Neural progenitor cell (in vitro differentiated cells): ENCODE data around the gene TGFB2. TPM values are rescaled to one million over a fixed set of nuclear protein-coding genes. Genes with fewer than 3 reads are reported as not detected.

Experiments used
- DNase-seq: peaks from one replicate; pipeline ENCODE4 v3.0.0-alpha.2; 2016; ENCODE audit warnings: low spot score
- H2AFZ ChIP-seq: fragments of 200-600 bp; sonication (generic); replicated peaks from 2 replicates; pipeline ENCODE4 v1.6.1; 2016; ENCODE audit warnings: antibody characterized with exemption
- H3F3A ChIP-seq: fragments of 200-600 bp; sonication (generic); 2 replicates; pipeline ENCODE4 v1.6.1; 2016; ENCODE audit warnings: antibody characterized with exemption, low read depth
- H3K27ac ChIP-seq: fragments of 200-600 bp; sonication (generic); 2 replicates; pipeline ENCODE4 v1.5.1; 2016; ENCODE audit warnings: mild to moderate bottlenecking
- H3K27me3 ChIP-seq: fragments of 200-600 bp; sonication (generic); 2 replicates; pipeline ENCODE4 v1.6.1; 2016; ENCODE audit warnings: mild to moderate bottlenecking, moderate library complexity
- H3K36me3 ChIP-seq: fragments of 200-600 bp; sonication (generic); 2 replicates; pipeline ENCODE4 v1.5.1; 2016
- H3K4me1 ChIP-seq: fragments of 200-600 bp; sonication (generic); 2 replicates; pipeline ENCODE4 v1.6.1; 2016; ENCODE audit warnings: mixed run types
- H3K4me2 ChIP-seq: fragments of 200-600 bp; sonication (generic); 2 replicates; pipeline ENCODE4 v1.6.1; 2016
- H3K4me3 ChIP-seq: fragments of 200-600 bp; sonication (generic); 2 replicates; pipeline ENCODE4 v1.5.1; 2016
- H3K79me2 ChIP-seq: fragments of 200-600 bp; sonication (generic); 2 replicates; pipeline ENCODE4 v1.6.1; 2016; ENCODE audit warnings: low read depth
- H3K9ac ChIP-seq: fragments of 200-600 bp; sonication (generic); 2 replicates; pipeline ENCODE4 v1.6.1; 2016
- H3K9me3 ChIP-seq: fragments of 200-600 bp; sonication (generic); 2 replicates; pipeline ENCODE4 v1.5.1; 2016; ENCODE audit warnings: low read depth
- H4K20me1 ChIP-seq: fragments of 200-600 bp; sonication (generic); 2 replicates; pipeline ENCODE4 v1.6.1; 2016; ENCODE audit warnings: low read depth
- H3K27ac Mint-ChIP-seq: 3 replicates; pipeline ENCODE4 v1.8.0; 2021; ENCODE audit warnings: mixed read lengths
- H3K27me3 Mint-ChIP-seq: 2 replicates; pipeline ENCODE4 v1.8.0; 2022; ENCODE audit warnings: low read depth, mild to moderate bottlenecking, inconsistent platforms, moderate library complexity, mixed read lengths; ENCODE audit not compliant: insufficient read depth
- H3K36me3 Mint-ChIP-seq: 3 replicates; pipeline ENCODE4 v1.8.0; 2021; ENCODE audit warnings: mixed read lengths
- H3K4me1 Mint-ChIP-seq: 3 replicates; pipeline ENCODE4 v1.8.0; 2021; ENCODE audit warnings: mixed read lengths
- H3K4me3 Mint-ChIP-seq: 3 replicates; pipeline ENCODE4 v1.8.0; 2021; ENCODE audit warnings: mild to moderate bottlenecking, moderate library complexity, mixed read lengths
- H3K9me3 Mint-ChIP-seq: 3 replicates; pipeline ENCODE4 v1.8.0; 2020; ENCODE audit warnings: mixed read lengths
- EZH2 ChIP-seq: fragments of 200-600 bp; sonication (generic); IDR thresholded peaks from 2 replicates; pipeline ENCODE4 v1.6.1; 2017; ENCODE audit warnings: antibody characterized with exemption, mild to moderate bottlenecking, moderate library complexity
- EZH2phosphoT487 ChIP-seq: fragments of 200-600 bp; sonication (generic); IDR thresholded peaks from 2 replicates; pipeline ENCODE4 v1.6.1; 2017; ENCODE audit warnings: antibody characterized with exemption
- total RNA-seq: library from RNA; depleted of rRNA; stranded (reverse); fragments of >200 nt; gene quantifications from 2 replicates; pipeline ENCODE4 v1.2.3, GENCODE V29; 2015; ENCODE audit warnings: low replicate concordance
- TF ChIP-seq, protein P1 (sequence below): fragments of 200-600 bp; sonication (generic); IDR thresholded peaks from 2 replicates; pipeline ENCODE4 v1.5.1; 2017; ENCODE audit warnings: antibody characterized with exemption, mild to moderate bottlenecking

The TGFB2 gene
- total RNA-seq, 1 donor from 2014 or later: 1.9 TPM

DNA sequence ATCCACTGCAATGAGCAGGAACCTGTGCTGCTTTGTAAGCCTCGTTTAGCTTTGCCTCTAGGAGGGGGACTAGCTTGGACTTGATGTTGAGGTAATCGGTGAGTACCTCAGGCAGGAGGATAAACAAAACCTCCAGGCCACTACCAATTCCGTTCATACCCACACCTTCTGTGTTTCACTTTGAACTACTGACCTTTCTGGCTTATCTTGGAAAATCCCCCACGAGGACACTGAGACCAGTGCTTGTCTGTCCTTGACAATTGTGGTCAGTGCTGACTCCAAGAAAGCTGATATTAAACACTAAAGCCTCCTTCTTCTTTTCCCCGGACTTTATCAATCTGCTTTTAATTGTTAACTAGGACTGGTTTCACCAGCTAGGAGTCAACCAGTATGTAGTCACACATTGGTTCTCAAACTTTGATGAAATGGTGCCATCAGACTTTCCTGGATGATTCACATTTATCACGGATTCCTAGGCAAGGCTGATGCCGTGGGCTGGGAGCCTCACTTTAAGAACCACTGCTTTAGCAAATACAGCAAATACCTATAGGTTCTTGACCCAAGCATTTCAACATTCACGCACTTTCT, 52.7 kb downstream of the TGFB2 start:
- Histone ChIP-seq H3K36me3 (no peaks in the 10 kb centered on the region), H3K4me3 (no peak overlapping the region), H3K4me2 (no peak overlapping the region), H3K27me3 (no peaks in the 10 kb centered on the region), H3K9me3 (no peaks in the 10 kb centered on the region), H3K27ac (no peak overlapping the region), H3K79me2 (no peaks in the 10 kb centered on the region), H3F3A (no peaks in the 10 kb centered on the region), H3K9ac (no peak overlapping the region), H4K20me1 (no peaks in the 10 kb centered on the region), H3K4me1 (peaks cover 11% of the 10 kb centered on the region), H2AFZ (no peak overlapping the region)
- TF ChIP-seq, protein P1, sequence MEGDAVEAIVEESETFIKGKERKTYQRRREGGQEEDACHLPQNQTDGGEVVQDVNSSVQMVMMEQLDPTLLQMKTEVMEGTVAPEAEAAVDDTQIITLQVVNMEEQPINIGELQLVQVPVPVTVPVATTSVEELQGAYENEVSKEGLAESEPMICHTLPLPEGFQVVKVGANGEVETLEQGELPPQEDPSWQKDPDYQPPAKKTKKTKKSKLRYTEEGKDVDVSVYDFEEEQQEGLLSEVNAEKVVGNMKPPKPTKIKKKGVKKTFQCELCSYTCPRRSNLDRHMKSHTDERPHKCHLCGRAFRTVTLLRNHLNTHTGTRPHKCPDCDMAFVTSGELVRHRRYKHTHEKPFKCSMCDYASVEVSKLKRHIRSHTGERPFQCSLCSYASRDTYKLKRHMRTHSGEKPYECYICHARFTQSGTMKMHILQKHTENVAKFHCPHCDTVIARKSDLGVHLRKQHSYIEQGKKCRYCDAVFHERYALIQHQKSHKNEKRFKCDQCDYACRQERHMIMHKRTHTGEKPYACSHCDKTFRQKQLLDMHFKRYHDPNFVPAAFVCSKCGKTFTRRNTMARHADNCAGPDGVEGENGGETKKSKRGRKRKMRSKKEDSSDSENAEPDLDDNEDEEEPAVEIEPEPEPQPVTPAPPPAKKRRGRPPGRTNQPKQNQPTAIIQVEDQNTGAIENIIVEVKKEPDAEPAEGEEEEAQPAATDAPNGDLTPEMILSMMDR: no peak
- TF ChIP-seq EZH2phosphoT487: no peak
- TF ChIP-seq EZH2: no peak
- Mint-ChIP-seq H3K36me3 (no peaks in the 10 kb centered on the region), H3K4me1 (peaks cover 16% of the 10 kb centered on the region), H3K27ac (no peak overlapping the region), H3K9me3 (peaks cover 8% of the 10 kb centered on the region), H3K4me3 (no peak overlapping the region), H3K27me3 (peaks cover 4% of the 10 kb centered on the region)
- DNase-seq: no peak

DNA sequence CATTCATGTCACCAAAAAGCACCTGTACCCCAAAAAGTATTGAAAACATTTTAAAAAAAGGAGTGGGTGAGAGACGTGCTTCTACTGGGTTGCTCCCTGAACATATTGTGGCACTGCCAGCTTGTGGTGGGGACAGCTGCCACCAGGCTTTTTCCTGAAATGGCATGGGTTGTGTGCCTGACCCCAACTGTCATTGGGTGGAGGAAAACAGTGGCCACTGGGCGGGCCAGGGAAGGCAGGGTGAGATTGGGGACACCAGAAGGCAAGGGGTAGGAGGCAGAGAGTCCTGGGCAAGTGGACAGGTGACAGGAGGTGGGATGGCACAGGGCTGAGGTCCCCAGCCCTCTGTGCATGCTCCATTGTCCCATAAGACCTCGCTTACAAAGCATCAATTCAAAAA, 55.5 kb downstream of the TGFB2 start:
- H3K9me3 Mint-ChIP-seq: peaks cover 8% of the 10 kb centered on the region
- H3K27ac ChIP-seq: no peak overlapping the region
- no peaks in the 10 kb centered on the region for H4K20me1 ChIP-seq
- no peaks in the 10 kb centered on the region for H3K36me3 ChIP-seq
- no peaks in the 10 kb centered on the region for H3F3A ChIP-seq
- no peak overlapping the region for H3K9ac ChIP-seq
- peaks cover 2% of the 10 kb centered on the region for H3K27me3 Mint-ChIP-seq
- H3K27me3 ChIP-seq: no peaks in the 10 kb centered on the region
- no peaks in the 10 kb centered on the region for H3K36me3 Mint-ChIP-seq
- H3K27ac Mint-ChIP-seq: no peak overlapping the region
- no peaks in the 10 kb centered on the region for H3K9me3 ChIP-seq
- peaks cover 7% of the 10 kb centered on the region for H3K4me1 ChIP-seq
- H3K4me3 ChIP-seq: no peak overlapping the region
- DNase-seq: no peak
- TF ChIP-seq, protein P1: no peak
- no peak for TF ChIP-seq EZH2
- TF ChIP-seq EZH2phosphoT487: no peak
- no peaks in the 10 kb centered on the region for H3K79me2 ChIP-seq
- H3K4me3 Mint-ChIP-seq: no peak overlapping the region
- no peak overlapping the region for H2AFZ ChIP-seq
- H3K4me2 ChIP-seq: no peak overlapping the region
- peaks cover 16% of the 10 kb centered on the region for H3K4me1 Mint-ChIP-seq

- Histone ChIP-seq H2AFZ (no peak overlapping the region), H3K4me1 (peaks cover 7% of the 10 kb centered on the region), H3K9me3 (no peaks in the 10 kb centered on the region), H4K20me1 (no peaks in the 10 kb centered on the region), H3K27ac (no peak overlapping the region), H3K4me2 (no peak overlapping the region), H3K4me3 (no peak overlapping the region), H3K36me3 (no peaks in the 10 kb centered on the region), H3F3A (no peaks in the 10 kb centered on the region), H3K9ac (no peak overlapping the region), H3K79me2 (no peaks in the 10 kb centered on the region), H3K27me3 (no peaks in the 10 kb centered on the region)
- Mint-ChIP-seq H3K36me3 (no peaks in the 10 kb centered on the region), H3K27me3 (peaks cover 2% of the 10 kb centered on the region), H3K27ac (no peak overlapping the region), H3K4me3 (no peak overlapping the region), H3K4me1 (peaks cover 16% of the 10 kb centered on the region), H3K9me3 (peaks cover 8% of the 10 kb centered on the region)
- DNase-seq: no peak
- TF ChIP-seq EZH2phosphoT487: no peak
Observed at GRCh38 chr1:218401441-218401997, 56.4 kb downstream of the TGFB2 start.
